C4-2B (cell line): ENCODE results near the gene RNF31.

Source experiments
- H3K27ac ChIP-seq: fragments of 450-650 bp; 2 replicates; pipeline ENCODE4 v1.5.1; 2017
- CTCF ChIP-seq: fragments of 450-650 bp; conservative IDR thresholded peaks from 2 replicates; pipeline ENCODE4 v1.5.1; 2017; ENCODE audit warnings: mild to moderate bottlenecking
- ZFX ChIP-seq: fragments of 450-650 bp; IDR thresholded peaks from 2 replicates; pipeline ENCODE4 v1.6.1; 2017

RNF31 gene

GRCh38 chr14:24206260-24207103 is 59.2 kb downstream of the RNF31 start:
- TF ChIP-seq ZFX (no peak), CTCF (no peak)
- no peak overlapping the region for H3K27ac ChIP-seq

GRCh38 chr14:24207104-24207551 is 59.8 kb downstream of the RNF31 start:
- TF ChIP-seq ZFX (no peak), CTCF (no peak)
- no peak overlapping the region for H3K27ac ChIP-seq

GRCh38 chr14:24207625-24208024 is 60.3 kb downstream of the RNF31 start:
- H3K27ac ChIP-seq: no peak overlapping the region
- TF ChIP-seq CTCF (no peak), ZFX (no peak)
